Hematopoietic multipotent progenitor cell treated with erythropoietin and hydrocortisone succinate and interleukin-3 and kit ligand, for 8 days (in vitro differentiated cells): ENCODE results near the gene COL5A1.

Experiments
- DNase-seq: peaks from one replicate; pipeline ENCODE4 v3.0.0-alpha.2; 2015

The COL5A1 gene

GRCh38 chr9:134795446-134795845 is 153.8 kb downstream of the COL5A1 start:
- DNase-seq, result no peak

GRCh38 chr9:134796882-134797281 is 155.3 kb downstream of the COL5A1 start:
- no peak for DNase-seq

- DNase-seq, result no peak
Observed at GRCh38 chr9:134800791-134801339, 159.3 kb downstream of the COL5A1 start.

GRCh38 chr9:134802216-134802795 is 160.7 kb downstream of the COL5A1 start:
- DNase-seq, result no peak

GRCh38 chr9:134804871-134805270 is 163.3 kb downstream of the COL5A1 start:
- DNase-seq, result no peak

- no peak for DNase-seq
Observed at GRCh38 chr9:134807716-134808446, 166.3 kb downstream of the COL5A1 start.

- no peak for DNase-seq
Observed at GRCh38 chr9:134808447-134808792, 166.8 kb downstream of the COL5A1 start.

GRCh38 chr9:134809292-134809691 is 167.7 kb downstream of the COL5A1 start:
- no peak for DNase-seq

GRCh38 chr9:134809826-134810225 is 168.2 kb downstream of the COL5A1 start:
- no peak for DNase-seq

GRCh38 chr9:134811079-134811672 is 169.6 kb downstream of the COL5A1 start:
- DNase-seq, result no peak

GRCh38 chr9:134811673-134812342 is 170.2 kb downstream of the COL5A1 start:
- no peak for DNase-seq

- no peak for DNase-seq
Observed at GRCh38 chr9:134812343-134812673, 170.7 kb downstream of the COL5A1 start.

GRCh38 chr9:134813841-134814240 is 172.2 kb downstream of the COL5A1 start:
- no peak for DNase-seq

- DNase-seq, result no peak
Observed at GRCh38 chr9:134814598-134815215, 173.1 kb downstream of the COL5A1 start.

GRCh38 chr9:134815435-134816214 is 174.0 kb downstream of the COL5A1 start:
- DNase-seq, result no peak

GRCh38 chr9:134816264-134816663 is 174.7 kb downstream of the COL5A1 start:
- DNase-seq, result no peak

- no peak for DNase-seq
Observed at GRCh38 chr9:134818000-134818568, 176.5 kb downstream of the COL5A1 start.

- DNase-seq, result no peak
Observed at GRCh38 chr9:134818591-134818990, 177.0 kb downstream of the COL5A1 start.

- no peak for DNase-seq
Observed at GRCh38 chr9:134820901-134821300, 179.3 kb downstream of the COL5A1 start.

GRCh38 chr9:134822541-134822940 is 180.9 kb downstream of the COL5A1 start:
- no peak for DNase-seq

GRCh38 chr9:134823623-134824022 is 182.0 kb downstream of the COL5A1 start:
- no peak for DNase-seq

GRCh38 chr9:134824583-134824982 is 183.0 kb downstream of the COL5A1 start:
- no peak for DNase-seq
